OCI-M2 (cell line): ENCODE data around the gene IFNAR1.
"Not testable (repeated sequence)": the region's sequence is repeated elsewhere in the genome, so short reads cannot be mapped to it uniquely, and the experiment has no call there.

Experiments used
- DNase-seq: peaks from one replicate; lab custom pipeline; 2025; ENCODE audit not compliant: unreplicated experiment; lab: John Stamatoyannopoulos, UW

The IFNAR1 gene

GRCh38 chr21:33305938-33306337 lies 18.8 kb upstream of the IFNAR1 start:
- DNase-seq: no peak

- DNase-seq: no peak
Measured at GRCh38 chr21:33308586-33309490, 15.9 kb upstream of the IFNAR1 start.

DNA sequence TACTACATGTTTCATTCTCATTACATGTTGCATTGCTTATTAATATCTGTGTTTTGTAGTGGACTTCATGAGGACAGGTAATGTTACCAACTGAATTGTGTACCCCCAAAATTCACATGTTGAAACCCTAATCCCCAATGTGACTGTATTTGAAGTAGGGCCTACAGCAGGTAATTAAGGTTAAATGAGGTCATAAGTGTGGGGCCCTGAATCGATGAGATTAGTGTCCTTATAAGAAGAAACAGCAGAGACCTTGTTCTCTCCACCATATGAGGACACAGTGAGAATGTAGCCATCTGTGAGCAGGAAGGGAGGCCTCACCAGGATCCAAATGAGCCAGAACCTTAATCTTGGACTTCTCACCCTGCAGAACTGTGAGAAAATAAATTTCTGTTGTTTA lies 15.0 kb upstream of the IFNAR1 start:
- no peak for DNase-seq

DNA sequence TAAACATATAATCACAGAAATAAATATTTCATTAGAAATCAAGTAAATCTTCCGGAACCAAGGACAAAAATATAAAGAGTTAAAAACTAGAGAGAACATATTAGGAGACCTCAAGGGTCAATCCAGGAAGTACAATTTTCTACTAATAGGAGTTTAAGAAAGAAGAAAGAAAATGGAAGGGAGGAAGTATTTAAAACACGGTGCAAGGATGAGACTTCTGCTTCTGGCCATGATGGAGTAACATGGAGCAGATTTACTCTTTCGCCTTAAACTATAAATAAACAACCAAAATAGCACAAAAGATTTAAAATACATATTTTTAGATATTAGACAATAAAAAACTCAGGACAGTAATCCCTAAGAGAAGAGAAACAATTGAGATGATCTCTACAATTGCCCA lies 12.6 kb upstream of the IFNAR1 start:
- DNase-seq: no peak

- DNase-seq: no peak
Measured at GRCh38 chr21:33313183-33313582, 11.6 kb upstream of the IFNAR1 start.

DNA sequence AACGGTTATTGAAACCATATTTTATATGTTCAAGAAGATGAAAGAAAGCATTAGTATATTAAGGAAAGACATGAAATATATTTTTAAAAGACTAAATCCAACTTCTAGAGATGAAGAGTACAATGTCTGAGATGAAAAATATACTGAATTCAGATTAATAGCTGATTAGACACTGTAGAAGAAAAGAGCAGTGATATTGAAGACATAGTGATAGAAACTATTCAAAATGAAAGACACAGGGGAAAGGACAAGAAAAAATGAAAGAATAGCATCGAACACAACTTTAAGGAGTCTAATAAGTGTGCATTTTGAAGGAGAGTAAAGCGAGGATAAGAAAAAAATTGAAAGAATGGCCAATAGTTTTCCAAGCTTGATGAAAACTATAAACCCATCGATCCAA lies 11.2 kb upstream of the IFNAR1 start:
- no peak for DNase-seq

GRCh38 chr21:33314111-33314510 lies 10.7 kb upstream of the IFNAR1 start:
- no peak for DNase-seq

- DNase-seq: no peak
Measured at GRCh38 chr21:33315946-33316710, 8.6 kb upstream of the IFNAR1 start.

DNA sequence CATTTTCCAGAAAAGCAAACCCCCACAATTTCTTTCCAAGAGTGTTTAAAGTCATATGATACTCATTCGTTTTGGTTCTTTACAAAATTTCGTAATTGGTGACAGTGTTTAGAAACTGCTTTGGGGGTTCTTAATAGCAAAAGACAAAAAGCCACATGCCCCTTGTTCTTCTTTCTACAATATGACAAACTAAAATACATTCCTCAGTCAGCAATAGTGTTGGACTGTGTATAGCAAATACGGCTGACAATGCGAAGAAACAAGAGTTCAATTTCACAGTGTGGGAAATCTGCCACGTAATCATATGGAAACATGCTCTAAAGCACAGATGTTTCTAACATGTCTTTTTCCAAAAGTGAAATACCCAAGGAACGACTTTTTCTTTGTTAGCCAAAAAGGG lies 7.6 kb upstream of the IFNAR1 start:
- no peak for DNase-seq

GRCh38 chr21:33317786-33318486 lies 6.8 kb upstream of the IFNAR1 start:
- DNase-seq: no peak

GRCh38 chr21:33321005-33321404 lies 3.8 kb upstream of the IFNAR1 start:
- not testable (repeated sequence) for DNase-seq

- not testable (repeated sequence) for DNase-seq
Measured at GRCh38 chr21:33323610-33324009, 1.2 kb upstream of the IFNAR1 start.

- DNase-seq: no peak
Measured at GRCh38 chr21:33325222-33326067, 675 bp downstream of the IFNAR1 start.

- DNase-seq: no peak
Measured at GRCh38 chr21:33327326-33327725, 2.6 kb downstream of the IFNAR1 start.

- DNase-seq: no peak
Measured at GRCh38 chr21:33327792-33328433, 3.1 kb downstream of the IFNAR1 start.

GRCh38 chr21:33330726-33331125 lies 6.0 kb downstream of the IFNAR1 start:
- no peak for DNase-seq

GRCh38 chr21:33332143-33332542 lies 7.4 kb downstream of the IFNAR1 start:
- DNase-seq: no peak

GRCh38 chr21:33334191-33334590 lies 9.4 kb downstream of the IFNAR1 start:
- DNase-seq: no peak

DNA sequence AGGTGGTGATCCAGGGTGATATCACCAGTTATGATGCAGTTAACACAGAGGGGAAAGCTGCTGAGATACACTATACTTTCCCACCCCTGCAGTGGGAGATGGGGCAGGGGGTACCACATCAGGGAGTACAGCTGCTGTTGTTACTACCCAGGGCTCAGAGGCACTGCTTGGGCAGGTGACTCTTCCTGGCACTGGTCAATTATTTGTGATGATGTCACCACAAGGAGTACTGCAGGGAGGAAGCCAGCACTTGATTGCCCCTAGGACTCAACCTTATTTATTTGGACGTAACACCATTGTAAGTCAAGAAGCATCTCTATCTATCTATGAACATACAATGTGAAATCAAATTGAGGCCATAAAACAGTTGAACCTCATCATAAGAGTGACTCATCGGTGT lies 10.1 kb downstream of the IFNAR1 start:
- no peak for DNase-seq

GRCh38 chr21:33339135-33339534 lies 14.4 kb downstream of the IFNAR1 start:
- no peak for DNase-seq
